Measurements from ENCODE around the gene SDC1. TPM values are rescaled to one million over a fixed set of nuclear protein-coding genes. Genes with fewer than 3 reads are reported as not detected.

SDC1 gene
- total RNA-seq, 1 experiment from 2014 or later = 22.3 TPM

DNA sequence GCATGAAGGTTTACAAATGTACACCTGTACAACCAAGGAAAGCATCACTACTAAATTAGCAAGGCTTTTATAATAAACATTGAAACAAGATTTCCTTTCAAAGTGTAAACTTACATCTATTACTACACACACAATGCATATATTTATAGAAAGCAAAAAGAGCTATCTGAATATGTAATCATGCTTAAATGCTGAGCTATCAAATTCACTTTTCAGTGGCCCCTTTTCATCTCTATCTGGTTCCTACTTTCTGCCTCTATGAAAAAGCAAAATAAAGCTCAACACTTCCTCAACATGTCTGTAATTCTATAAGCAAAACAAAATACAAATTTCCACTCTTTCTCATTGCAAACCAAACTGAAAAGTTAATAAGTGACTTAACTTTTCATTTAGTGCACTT, 25.5 kb upstream of the SDC1 start:
- Histone ChIP-seq H3K56ac (ENCODE audit: insufficient read length, low read depth, low read length) (no peak overlapping the region), H3K14ac (ENCODE audit: insufficient read depth, low read length) (no peak overlapping the region), H3K23ac (ENCODE audit: insufficient read length, low read depth, low read length) (no peak overlapping the region), H3K23me2 (ENCODE audit: insufficient read length, low read depth, low read length, poor library complexity, severe bottlenecking) (no peaks in the 10 kb centered on the region), H4K5ac (ENCODE audit: insufficient read length, low read depth, low read length) (no peak overlapping the region), H2BK15ac (ENCODE audit: low read depth, low read length) (no peak overlapping the region), H3K79me2 (ENCODE audit: insufficient read depth, low read length) (no peaks in the 10 kb centered on the region), H3K27me3 (ENCODE audit: insufficient read depth, low read length) (no peaks in the 10 kb centered on the region), H2BK20ac (ENCODE audit: low read depth, low read length, poor library complexity, severe bottlenecking) (no peak overlapping the region), H3K4me2 (ENCODE audit: insufficient read depth, insufficient read length, low read length) (no peak overlapping the region), H2BK5ac (ENCODE audit: insufficient read length, low read length) (no peak overlapping the region), H3K9ac (ENCODE audit: extremely low read depth, insufficient read length, low read length) (no peak overlapping the region), H2BK12ac (ENCODE audit: insufficient read length, low read depth, low read length) (no peak overlapping the region), H2BK120ac (ENCODE audit: low read depth, low read length, poor library complexity, severe bottlenecking) (no peak overlapping the region), H3K18ac (ENCODE audit: insufficient read length, low read depth, low read length) (no peak overlapping the region), H3K9me3 (ENCODE audit: control insufficient read depth, low read depth, low read length) (no peaks in the 10 kb centered on the region), H2AK5ac (ENCODE audit: insufficient read length, low read length) (no peak overlapping the region), H4K20me1 (ENCODE audit: control insufficient read depth, insufficient read depth, insufficient read length) (no peaks in the 10 kb centered on the region), H3T11ph (ENCODE audit: low read length) (no peak overlapping the region), H4K91ac (ENCODE audit: insufficient read length, low read depth, low read length) (no peak overlapping the region), H4K8ac (replicated peaks; ENCODE audit: insufficient read length, low read depth, low read length) (no peak overlapping the region), H3K27ac (ENCODE audit: insufficient read length, low read depth, low read length) (no peak overlapping the region), H3K4ac (ENCODE audit: low read depth, low read length) (no peak overlapping the region), H3K4me1 (ENCODE audit: insufficient read depth, low read length) (no peaks in the 10 kb centered on the region), H2AFZ (ENCODE audit: low read length) (no peak overlapping the region), H3K79me1 (ENCODE audit: insufficient read depth, low read depth, low read length, poor library complexity, severe bottlenecking) (no peaks in the 10 kb centered on the region)
- H3K4me3 Mint-ChIP-seq = no peak overlapping the region
- no peak for TF ChIP-seq CTCF (conservative IDR thresholded peaks at IDR 0.05)
- no peak for DNase-seq
- H3K4me1 Mint-ChIP-seq = no peaks in the 10 kb centered on the region
- peaks cover 31 to 78% (median 76%) of the 10 kb centered on the region in 3 experiments for H3K36me3 Mint-ChIP-seq (ENCODE audit: insufficient read depth in 1 of 3, low read depth in 3 of 3)
- H3K27me3 Mint-ChIP-seq (ENCODE audit: low read depth) = no peaks in the 10 kb centered on the region
- H3K9me3 Mint-ChIP-seq = no peaks in the 10 kb centered on the region
- H3K27ac Mint-ChIP-seq = no peak overlapping the region
